LNCAP (cell line): ENCODE measurements around the gene HM13.

Experiments
- CTCF ChIP-seq: fragments of 450-650 bp; IDR thresholded peaks from 2 replicates; pipeline ENCODE4 v1.5.1; 2017; ENCODE audit warnings: mild to moderate bottlenecking

The HM13 gene

GRCh38 chr20:31587545-31588389, 73.5 kb downstream of the HM13 start:
- TF ChIP-seq CTCF = no peak

DNA sequence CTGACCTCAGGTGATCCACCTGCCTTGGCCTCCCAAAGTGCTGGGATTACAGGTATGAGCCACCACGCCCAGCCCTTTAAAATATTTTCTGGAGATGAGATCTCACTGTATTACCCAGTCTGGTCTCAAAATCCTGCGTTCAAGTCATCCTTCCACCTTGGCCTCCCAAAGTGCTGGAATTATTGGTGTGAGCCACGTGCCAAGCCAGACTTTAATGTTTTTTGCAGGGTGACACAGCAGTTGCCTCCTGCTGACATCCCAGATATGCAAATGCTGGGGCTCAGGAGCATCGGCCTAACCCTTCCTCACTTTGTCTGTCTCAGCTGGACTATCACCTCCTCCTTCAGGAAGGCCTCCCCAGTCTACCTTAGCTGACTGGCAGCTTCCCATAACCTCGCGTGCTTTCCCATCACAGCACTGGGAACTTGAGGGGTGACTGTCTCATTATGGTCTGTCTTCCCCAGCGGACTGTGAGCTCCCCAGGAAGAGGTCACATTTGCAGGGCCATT, 76.5 kb downstream of the HM13 start:
- TF ChIP-seq CTCF = no peak

DNA sequence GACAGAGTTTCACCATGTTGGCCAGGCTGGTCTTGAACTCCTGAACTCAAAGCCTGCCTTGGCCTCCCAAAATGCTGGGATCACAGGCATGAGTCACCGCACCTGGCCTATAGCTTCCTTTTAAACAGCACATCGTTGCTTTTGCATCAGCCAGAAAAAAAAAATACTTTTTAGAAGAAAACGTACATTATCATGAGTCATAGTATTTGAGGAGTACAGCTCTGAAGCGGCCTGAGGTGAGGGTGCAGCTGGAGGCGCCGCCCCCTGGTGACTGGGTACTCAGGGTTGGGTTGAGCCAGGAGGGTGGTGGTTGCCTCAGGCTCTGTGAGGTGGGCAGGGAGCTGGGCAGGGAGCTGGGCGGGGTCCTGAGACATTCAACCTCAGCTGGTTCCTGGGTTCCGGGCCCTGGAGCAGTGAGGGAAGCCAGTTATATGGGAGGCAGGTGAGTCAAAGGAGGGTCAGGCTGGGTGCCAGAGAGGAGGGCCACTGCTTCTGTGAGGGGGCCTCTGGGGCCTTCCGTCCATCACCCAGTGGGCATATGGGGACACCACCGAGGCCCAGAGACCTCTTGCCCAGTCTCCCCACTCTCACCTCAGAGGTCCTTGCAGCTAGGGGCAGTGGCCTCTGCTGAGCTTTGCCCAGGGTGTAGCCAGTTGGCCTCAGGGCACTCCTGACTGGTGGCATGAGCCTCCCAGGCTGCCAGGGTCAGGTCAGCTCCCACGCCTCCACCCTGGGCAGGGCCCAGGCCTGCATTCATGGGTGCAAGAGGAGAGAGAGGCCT, 79.2 kb downstream of the HM13 start:
- no peak for TF ChIP-seq CTCF

- no peak for TF ChIP-seq CTCF
These were observed 79.8 kb downstream of the HM13 start for GRCh38 chr20:31594002-31594557.

DNA sequence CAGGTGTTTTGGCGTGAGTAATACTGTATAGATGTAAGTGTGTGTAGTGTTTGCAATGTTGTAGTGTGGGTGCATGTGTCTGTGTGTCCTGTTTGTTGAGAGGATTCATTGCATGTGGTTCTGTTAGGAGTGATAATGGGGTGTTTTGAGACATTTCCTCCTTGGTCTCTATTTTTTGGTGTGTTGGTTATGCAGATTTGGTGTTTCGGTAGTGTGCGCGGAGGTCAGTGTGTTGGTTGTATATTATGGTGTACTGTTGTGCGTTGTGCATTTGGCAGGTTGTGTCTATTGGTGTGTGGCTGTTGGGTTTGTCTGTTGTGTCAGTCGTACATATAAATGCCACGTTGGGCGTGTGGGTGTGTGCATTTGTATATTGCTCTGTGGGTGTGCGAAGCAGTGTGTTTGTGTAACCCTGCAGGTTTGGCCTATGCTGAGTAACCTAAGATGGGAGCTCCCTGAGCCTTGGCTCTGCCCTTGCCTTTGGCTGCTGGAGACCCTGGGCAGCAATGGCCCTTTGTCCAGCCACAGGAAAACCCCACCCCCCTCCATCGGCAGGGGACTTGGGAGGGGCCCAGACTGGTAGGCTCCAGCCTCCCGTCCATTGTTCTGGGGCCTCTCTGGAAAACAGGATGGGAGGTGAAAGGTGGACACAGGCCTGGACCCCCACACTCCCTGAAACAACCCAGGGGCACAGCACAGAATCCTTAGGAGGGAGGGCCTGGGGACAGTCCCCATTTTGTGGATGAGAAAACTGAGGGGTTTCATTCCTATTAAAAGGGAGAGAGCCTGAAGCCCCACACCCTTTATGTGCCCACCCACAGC, 80.5 kb downstream of the HM13 start:
- TF ChIP-seq CTCF = no peak

DNA sequence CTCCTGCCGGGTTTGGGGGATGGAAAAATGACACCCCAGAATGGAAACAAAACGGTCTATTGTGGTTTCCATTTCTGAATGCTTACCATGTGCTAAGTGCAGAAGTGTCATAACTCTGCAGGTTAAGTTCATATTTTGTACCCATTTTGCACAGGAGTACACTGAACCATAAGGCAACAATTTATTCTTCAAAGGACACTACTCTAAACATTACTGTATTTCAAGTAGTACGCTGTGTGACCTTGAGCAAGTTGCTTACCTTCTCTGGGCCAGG, 81.1 kb downstream of the HM13 start:
- no peak for TF ChIP-seq CTCF
